Peyer's patch (tissue), 4 donors: Measurements from ENCODE around the gene KRT35.

Experiments
- POLR2A ChIP-seq, 2 donors: fragments of 450-650 bp; IDR thresholded peaks; one replicate each; pipeline ENCODE4 v1.5.1; 2017; ENCODE audit warnings: antibody characterized with exemption in 2 of 2, mild to moderate bottlenecking in 2 of 2, moderate library complexity in 2 of 2
- TF ChIP-seq, protein P1 (sequence below), 6 experiments: fragments of 450-650 bp in 4 of 6; fragments of 200-600 bp in 2 of 6; sonication (generic) in 1 of 6; IDR thresholded peaks; one replicate each; pipeline ENCODE4 v1.5.1; 2017 to 2019; ENCODE audit warnings: antibody characterized with exemption in 6 of 6, mild to moderate bottlenecking in 3 of 6, moderate library complexity in 1 of 6

DNA sequence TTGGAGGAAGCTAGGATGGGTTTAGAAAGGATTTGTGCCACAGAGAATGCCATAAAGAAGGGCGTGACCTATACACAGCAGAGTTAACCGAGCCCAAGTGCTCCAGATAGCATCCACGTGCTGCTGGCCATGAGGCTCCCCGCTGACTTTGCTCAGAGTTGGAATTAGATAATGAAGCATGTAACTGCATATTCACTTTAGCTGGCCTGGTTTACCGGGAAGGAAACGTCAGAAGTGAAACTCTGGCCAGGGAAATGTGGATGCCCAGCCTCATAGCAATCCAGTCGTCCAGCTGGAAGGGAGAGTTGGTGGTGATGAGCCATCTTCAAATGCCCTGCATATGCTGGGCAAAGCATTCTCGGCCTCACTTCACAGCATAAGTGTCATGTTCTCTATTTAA, 6.1 kb downstream of the KRT35 start:
- TF ChIP-seq, protein P1, sequence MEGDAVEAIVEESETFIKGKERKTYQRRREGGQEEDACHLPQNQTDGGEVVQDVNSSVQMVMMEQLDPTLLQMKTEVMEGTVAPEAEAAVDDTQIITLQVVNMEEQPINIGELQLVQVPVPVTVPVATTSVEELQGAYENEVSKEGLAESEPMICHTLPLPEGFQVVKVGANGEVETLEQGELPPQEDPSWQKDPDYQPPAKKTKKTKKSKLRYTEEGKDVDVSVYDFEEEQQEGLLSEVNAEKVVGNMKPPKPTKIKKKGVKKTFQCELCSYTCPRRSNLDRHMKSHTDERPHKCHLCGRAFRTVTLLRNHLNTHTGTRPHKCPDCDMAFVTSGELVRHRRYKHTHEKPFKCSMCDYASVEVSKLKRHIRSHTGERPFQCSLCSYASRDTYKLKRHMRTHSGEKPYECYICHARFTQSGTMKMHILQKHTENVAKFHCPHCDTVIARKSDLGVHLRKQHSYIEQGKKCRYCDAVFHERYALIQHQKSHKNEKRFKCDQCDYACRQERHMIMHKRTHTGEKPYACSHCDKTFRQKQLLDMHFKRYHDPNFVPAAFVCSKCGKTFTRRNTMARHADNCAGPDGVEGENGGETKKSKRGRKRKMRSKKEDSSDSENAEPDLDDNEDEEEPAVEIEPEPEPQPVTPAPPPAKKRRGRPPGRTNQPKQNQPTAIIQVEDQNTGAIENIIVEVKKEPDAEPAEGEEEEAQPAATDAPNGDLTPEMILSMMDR (IDR thresholded peaks at IDR 0.05): no peak
- TF ChIP-seq POLR2A (IDR thresholded peaks at IDR 0.05): no peak
